NCI-H748 treated with DMSO at 0.1 percent for 48 hours (cell line): ENCODE results near the gene PPCDC.
"Not testable (repeated sequence)": the region's sequence is repeated elsewhere in the genome, so short reads cannot be mapped to it uniquely, and the experiment has no call there.

Source experiments
- DNase-seq: peaks from one replicate; lab custom pipeline; 2025; lab: John Stamatoyannopoulos, UW

Gene PPCDC

GRCh38 chr15:75068748-75069147 lies 45.4 kb downstream of the PPCDC start:
- no peak for DNase-seq

DNA sequence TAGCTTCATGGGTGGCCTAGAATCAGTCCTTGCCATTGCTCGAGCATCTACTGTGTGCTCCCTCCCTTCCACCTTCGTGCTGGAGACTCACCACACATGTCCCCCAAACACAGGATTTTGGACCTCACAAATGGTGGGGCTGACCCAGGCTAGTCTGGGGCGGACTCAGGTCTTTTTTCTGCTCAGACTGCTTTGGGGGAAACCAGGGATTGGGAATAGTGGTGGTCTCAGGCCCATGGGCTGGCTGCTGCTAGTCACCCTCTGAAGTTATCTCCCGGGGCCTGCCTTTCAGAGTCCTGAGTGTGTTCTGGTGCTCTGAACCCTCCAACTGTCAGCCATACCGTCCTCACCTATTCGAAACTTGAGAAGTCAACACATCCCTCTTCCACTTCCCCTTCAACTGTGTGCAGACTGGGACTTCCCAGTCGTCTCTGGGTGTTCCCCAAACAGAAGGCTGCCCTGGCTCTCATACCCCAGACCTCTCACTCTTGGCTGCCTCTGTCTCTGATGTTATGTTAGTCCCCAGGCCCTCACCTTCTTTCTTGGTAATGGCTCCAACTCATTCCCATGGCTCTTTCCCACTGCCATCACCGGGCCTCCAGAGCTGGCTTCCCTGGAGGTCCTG lies 46.0 kb downstream of the PPCDC start:
- DNase-seq, result no peak

GRCh38 chr15:75070674-75071073 lies 47.3 kb downstream of the PPCDC start:
- no peak for DNase-seq

DNA sequence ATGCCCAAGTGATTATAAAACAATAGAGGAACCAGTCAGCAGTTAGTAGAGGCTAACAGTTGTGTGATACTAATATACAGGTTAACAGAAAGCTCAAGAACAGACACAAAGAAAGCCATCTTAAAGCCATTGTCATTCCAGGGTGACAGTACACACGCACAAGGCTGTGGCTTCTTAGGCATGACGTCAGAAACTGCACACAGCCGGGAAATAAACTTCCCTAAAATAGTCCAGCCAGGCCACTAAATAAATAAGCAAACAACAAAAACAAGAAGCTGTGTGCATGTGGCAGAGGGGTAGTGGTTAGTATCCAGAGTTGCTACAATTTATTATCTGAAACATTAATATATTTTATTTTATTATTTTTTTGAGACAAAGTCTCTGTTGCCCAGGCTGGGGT lies 49.8 kb downstream of the PPCDC start:
- no peak for DNase-seq

GRCh38 chr15:75076277-75076676 lies 52.9 kb downstream of the PPCDC start:
- no peak for DNase-seq

- DNase-seq, result not testable (repeated sequence)
Measured at GRCh38 chr15:75077551-75077961, 54.2 kb downstream of the PPCDC start.

DNA sequence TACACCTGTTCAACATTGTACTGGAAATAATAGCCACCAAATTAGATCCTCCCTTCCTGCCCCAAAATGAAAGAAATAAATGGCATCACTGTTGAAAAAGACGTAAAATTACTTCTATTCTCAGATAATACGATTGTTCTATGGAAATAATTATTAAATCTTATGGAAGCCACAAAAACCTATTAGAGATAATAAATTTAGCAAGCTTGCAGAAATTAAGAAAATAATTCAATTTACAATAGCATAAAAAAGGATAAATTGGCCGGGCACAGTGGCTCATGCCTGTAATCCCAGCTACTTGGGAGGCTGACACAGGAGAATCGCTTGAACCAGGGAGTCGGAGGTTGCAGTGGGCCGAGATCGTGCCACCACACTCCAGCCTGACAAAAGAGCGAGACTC lies 57.8 kb downstream of the PPCDC start:
- DNase-seq, result no peak

- no peak for DNase-seq
Measured at GRCh38 chr15:75082689-75083088, 59.3 kb downstream of the PPCDC start.

- not testable (repeated sequence) for DNase-seq
Measured at GRCh38 chr15:75085708-75086107, 62.3 kb downstream of the PPCDC start.

DNA sequence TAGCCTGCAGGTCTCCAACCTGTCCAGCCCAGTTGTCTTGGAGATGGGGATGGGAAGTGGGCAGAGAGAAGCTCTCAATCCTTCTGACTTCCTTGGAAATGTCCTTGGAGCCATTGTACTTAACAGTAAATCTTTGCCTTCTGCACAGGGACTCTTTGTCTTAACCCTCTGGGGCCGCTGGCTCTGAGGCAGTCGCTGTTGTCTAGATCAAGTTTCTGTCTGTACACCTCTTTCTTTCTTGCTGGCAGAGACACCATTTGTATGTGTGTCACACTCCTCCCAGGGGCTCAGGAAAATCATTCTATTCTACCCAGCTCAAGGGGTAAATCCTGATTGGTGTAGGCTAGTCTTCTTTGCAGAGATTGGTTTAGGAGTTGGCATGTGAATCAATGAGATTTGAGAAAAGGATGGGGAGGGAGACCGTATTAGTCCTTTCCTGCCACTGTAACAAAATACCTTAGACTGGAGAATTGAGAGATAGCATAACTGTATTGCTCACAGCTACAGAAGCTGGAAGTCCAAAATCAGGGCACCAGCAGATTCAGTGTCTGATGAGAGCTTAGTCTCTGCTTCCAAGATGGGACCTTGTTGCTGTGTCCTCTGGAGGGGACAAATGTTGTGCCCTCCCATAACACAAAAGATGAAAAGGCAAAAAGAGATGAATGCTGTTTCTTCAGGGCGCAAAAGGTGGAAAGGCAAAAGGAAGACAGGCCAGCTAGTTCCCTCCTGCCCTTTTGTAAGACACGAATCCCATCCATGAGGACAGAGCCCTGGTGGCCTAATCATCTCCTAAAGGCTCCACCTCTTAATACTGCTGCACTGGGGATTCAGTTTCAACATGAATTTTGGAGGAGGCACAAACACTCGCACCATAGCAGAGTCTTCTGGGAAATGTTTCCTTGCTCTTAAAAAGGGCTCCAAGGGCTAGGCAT lies 66.3 kb downstream of the PPCDC start:
- no peak for DNase-seq

DNA sequence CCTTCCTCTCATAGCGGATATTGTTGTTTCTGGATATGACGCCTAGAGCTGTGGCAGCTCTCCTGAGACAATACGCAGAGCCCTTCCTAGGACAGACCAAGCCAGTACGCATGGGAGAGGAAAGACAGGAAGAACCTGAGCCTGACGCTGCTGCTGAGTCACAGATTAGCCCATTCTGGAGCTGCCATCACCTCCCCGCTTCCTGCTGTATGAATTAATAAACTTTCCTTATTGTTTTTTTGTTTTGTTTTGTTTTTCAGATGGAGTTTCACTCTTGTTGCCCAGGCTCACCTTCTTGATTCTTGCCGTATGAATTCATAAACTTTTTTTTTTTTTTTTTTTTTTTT lies 67.0 kb downstream of the PPCDC start:
- DNase-seq, result no peak

GRCh38 chr15:75091814-75092213 lies 68.4 kb downstream of the PPCDC start:
- no peak for DNase-seq

DNA sequence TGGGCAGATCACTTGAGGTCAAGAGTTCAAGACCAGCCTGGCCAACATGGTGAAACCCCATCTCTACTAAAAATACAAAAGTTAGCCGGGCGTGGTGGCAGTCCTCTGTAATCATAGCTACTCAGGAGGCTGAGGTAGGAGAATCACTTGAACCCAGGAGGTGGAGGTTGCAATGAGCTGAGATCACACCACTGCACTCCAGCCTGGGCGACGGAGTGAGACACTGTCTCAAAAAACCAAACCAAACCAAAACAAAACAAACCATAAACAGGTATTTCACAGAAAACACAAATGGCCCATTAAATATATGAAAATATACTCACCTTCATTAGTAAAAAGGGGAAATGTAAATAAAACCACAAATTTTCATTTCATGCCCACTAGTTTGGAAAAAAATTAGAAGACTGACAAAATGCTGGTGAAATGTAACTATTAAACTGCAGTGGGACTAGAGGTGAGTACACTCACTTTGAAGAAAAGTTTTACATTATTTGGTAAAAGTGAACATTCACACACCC lies 71.6 kb downstream of the PPCDC start:
- DNase-seq, result not testable (repeated sequence)

- no peak for DNase-seq
Measured at GRCh38 chr15:75095594-75095993, 72.2 kb downstream of the PPCDC start.

DNA sequence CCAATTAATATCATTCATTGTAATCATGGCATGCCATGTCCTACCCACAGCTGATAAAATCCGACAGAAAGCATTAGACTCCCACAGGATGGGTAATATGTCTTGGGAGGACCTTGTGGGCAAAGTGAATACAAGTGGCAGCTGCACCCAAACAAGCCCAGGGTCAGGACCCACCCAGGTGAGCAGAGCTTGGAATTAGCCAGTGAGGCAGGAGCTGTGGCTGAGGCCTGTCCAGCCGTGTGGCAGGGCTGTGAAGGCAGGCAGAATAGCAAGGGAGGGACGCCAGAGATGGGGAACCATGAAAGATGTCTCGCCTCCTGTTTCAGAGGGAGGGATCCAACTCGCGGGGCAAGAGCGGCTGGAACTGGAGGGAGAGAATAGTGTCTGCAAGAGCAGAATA lies 74.5 kb downstream of the PPCDC start:
- DNase-seq, result no peak

- no peak for DNase-seq
Measured at GRCh38 chr15:75098404-75098803, 75.0 kb downstream of the PPCDC start.
